ENCODE results near the gene RNASEL.
"Not testable (repeated sequence)": the region's sequence is repeated elsewhere in the genome, so short reads cannot be mapped to it uniquely, and the experiment has no call there.

The RNASEL gene, protein sequence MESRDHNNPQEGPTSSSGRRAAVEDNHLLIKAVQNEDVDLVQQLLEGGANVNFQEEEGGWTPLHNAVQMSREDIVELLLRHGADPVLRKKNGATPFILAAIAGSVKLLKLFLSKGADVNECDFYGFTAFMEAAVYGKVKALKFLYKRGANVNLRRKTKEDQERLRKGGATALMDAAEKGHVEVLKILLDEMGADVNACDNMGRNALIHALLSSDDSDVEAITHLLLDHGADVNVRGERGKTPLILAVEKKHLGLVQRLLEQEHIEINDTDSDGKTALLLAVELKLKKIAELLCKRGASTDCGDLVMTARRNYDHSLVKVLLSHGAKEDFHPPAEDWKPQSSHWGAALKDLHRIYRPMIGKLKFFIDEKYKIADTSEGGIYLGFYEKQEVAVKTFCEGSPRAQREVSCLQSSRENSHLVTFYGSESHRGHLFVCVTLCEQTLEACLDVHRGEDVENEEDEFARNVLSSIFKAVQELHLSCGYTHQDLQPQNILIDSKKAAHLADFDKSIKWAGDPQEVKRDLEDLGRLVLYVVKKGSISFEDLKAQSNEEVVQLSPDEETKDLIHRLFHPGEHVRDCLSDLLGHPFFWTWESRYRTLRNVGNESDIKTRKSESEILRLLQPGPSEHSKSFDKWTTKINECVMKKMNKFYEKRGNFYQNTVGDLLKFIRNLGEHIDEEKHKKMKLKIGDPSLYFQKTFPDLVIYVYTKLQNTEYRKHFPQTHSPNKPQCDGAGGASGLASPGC

DNA sequence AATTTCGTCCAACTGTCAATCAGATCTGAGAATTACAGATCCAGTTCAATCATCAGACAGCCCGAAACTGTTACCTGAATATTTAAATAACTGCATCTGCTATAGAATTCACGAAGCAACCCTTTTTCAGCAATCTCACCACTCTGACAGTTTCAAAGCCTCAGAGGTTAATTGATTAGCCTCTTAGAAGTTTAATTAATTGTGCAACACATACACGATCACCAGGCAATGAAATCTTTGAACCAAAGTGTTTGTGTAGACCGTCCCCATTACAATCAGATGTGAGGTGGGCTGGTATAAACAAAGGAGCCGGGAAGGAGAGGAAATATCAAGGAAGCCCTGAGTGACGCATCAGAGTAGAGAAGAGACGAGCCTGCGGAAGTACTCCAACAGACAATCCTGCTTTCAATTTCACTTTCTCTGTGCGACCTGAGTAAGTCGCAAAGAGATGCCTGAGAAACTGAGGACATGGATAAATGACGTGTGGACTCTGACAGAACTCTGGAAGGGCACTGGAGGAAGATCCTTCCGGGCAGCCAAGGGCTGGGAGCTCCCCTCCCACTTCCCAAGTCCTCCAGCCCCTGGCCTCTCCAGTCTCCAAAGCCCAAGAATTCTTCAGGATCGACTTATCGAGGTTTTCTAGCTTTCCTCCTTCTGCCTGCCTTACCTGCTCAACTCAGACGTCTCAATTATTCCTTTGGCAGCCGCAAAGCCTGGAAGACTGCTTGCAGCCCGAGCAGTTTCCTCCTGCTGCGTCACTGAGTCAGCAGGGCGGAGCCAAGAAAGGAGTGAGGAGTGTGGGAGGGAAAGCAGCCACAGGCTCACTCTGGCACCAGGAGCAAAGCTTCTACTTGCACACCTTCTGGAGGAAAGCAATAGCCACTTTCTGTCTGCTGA, at the start of gene RNASEL:
Gene RNASEL, minus strand, starts transcription at position 757 of the 897 bp plus-strand sequence. CDS start 2,450 bp downstream, outside the sequence.
- no peak for DNase-seq (ENCODE audit: low read depth, low spot score)

DNA sequence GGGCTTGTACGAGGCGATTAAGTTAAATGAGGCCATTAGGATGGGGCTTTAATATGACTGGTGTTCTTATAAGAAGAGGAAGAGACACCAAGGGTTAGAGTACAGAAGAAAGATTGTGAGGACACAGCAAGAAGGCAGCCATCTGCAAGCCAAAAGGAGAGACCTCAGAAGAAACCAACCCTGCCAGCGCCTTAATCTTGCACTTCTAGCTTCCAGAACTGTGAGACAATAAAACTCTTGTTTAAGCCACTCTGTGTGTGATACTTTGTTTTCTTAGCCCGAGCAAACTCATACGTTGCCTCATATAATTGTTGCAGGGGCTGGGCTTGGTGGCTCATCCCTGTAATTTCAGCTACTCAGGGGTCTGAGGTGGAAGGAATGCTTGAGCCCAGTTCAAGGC, 48.7 kb upstream of the RNASEL start:
- no peak for DNase-seq (ENCODE audit: low read depth, low spot score)

DNA sequence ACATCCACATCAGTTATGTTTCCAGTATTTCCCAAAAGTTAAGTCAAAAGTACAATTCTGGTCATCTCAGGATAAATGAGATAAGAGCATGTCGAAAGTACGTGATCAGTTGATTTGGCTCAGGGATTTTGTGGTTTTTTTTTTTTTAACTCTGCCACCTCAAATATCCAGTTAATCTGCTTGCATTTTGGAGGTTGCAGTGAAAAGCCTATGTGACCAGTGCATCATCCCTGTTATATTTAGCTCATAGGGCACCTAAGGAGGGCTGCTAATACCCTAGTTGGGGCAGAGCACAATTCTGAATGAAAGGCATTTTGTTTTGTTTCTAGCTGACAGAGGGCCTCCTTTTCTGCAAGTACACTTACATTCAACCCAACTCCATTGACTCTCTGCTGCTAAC, 46.8 kb upstream of the RNASEL start:
- no peak for DNase-seq (ENCODE audit: low read depth, low spot score)

DNA sequence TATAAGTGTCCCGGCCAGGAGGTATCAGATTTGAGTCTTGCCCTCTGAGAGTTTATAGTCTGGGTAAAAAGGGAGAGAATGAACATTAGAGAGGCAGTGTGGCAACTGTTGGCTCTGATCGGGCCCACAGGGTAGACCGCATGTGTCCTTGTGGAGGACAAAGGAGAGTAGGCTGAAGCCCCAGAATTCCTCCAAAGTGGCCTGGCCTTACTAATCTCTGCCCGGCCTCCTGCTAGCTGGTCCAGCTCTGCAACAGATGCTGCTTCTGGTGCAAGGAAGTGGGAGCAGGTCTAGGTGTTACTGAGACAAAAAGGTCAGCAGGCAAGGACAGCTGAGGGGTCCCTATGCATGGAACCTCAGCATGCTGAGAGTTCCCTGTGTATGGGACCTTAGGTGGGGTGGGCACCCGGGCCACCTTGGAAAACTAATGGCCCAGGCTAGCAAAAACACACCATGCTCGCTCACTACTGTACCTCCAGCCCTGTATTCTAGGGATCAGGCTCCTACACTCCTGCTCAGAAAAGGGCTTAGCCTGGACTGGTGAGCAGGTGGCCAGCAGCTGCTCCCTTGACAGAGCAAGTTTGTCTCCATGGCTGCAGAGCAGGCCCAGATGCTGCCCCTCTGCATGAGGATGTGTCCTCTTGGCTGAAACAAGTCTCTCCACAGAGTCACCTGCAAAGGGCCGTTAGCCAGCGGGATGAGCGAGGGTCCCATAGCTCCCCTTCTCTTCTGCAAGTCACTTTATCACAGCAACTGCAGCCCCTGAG, 45.4 kb upstream of the RNASEL start:
- no peak for DNase-seq (ENCODE audit: low read depth, low spot score)

DNA sequence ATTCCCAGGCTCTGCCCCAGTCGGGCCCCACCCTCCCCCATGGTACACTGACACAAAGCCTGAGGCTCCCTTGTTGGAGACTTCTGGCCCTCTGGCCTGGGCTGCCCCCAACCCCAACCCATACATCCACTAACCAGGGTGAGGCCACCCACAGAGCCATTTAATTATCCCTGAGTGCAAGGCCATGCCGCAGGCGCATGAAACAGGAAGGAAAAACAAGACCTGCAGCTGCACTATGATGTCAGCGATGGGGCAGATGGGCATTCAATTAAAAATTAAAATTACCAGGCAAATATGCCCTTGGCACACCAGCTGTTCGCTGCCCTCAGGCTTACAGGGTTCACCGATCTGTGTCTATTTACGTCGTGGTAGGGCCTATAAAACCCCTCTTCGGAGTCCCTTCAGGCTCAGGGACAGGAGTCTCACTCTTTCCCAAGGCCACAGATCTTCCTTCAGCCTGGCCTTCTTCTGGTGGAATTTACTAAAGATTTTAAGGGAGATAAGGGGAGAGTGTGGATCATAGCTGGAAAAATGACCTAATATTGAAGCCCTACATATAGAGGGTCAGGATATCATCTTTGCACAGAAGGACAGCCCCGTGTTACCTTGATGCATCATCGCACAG, 44.7 kb upstream of the RNASEL start:
- DNase-seq (ENCODE audit: low read depth, low spot score): no peak

DNA sequence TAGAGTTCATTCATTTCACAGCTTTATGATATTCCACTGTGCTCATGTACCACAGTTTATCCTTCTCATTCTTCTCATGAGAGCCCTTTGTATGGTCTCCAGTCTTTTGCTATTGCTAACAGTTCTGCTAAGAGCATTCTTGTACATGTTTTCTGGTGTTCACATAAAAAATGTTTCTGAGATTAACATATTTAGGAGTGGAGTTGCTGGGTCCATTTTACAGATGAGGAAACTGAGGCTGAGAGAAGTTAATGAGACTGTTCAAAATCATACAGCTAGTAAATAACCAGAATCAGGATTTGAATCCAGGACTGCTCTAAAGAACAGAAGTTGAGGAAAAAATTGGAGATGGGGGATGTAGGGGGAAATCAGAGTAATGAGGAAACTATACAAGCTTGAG, 44.0 kb upstream of the RNASEL start:
- DNase-seq (ENCODE audit: low read depth, low spot score): no peak

DNA sequence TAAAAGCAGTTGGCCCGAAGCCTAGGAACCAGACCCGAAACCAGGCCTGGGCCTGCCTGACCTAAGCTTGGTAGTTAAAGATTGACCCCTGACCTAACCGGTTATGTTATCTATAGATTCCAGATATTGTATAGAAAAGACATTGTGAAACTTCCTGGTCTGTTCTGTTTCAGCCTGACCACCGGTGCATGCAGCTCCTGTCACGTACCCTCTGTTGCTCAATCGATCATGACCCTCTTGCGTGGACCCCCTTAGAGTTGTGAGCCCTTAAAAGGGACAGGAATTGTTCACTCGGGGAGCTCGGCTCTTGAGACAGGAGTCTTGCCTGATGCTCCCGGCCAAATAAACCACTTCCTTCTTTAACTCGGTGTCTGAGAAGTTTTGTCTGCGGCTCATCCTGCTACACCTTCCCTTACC, 43.4 kb upstream of the RNASEL start:
- DNase-seq (ENCODE audit: low read depth, low spot score): not testable (repeated sequence)

DNA sequence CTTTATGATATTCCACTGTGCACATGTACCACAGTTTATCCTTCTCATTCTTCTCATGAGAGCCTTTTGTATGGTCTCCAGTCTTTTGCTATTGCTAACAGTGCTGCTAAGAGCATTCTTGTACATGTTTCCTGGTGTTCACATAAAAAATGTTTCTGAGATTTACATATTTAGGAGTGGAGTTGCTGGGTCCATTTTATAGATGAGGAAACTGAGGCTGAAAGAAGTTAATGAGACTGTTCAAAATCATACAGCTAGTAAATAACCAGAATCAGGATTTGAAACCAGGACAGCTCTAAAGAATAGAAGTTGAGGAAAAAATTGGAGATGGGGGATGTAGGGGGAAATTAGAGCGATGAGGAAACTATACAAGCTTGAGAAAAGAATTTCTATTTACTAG, 42.9 kb upstream of the RNASEL start:
- DNase-seq (ENCODE audit: low read depth, low spot score): no peak

DNA sequence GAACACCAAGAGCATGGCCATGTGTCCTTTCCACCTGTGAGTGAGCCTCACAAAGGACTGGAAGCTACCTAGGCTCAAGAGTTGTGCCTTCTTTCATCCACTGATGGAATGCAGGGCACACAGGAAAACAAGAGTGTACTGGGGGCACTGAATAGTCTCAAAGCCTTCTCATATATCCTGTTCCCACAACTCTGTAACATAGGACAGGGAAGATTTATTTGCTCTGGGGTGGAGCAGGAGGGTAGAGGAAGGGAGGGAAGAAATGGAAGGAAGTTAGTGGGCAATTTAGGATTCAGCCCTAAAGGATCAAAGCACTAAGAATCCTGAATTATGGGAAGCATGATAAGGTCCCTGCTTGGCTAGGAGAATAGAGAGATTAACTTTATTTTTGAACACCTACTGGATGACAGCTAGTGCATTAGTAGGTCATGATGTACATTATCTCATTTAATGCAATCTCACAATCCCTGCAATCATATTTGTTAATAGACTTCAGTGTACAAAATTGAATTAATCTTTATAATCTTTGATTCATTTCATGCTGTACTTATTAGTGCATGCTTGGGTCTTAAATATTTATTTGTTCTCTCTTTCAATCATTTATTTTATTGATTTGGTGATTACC, 42.1 kb upstream of the RNASEL start:
- no peak for DNase-seq (ENCODE audit: low read depth, low spot score)

DNA sequence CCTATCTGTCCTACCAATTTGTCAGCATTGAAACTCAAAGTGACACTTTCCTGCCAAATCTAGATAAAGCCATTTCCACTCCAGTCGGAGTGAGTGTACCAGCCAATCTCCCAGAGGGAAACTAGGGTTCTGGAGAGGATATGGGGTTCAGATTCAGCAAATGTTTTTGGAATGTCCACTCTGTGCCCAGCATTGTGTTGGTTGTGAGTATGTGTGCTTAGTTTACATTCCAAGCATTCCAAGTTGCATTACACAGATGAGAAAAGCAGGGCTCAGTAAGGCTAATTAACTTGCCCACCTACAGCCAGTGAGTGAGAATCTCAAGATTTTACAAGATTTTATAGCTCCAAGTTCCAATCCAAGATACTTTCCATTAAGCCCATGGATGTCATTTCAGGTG, 41.5 kb upstream of the RNASEL start:
- DNase-seq (ENCODE audit: low read depth, low spot score): no peak

DNA sequence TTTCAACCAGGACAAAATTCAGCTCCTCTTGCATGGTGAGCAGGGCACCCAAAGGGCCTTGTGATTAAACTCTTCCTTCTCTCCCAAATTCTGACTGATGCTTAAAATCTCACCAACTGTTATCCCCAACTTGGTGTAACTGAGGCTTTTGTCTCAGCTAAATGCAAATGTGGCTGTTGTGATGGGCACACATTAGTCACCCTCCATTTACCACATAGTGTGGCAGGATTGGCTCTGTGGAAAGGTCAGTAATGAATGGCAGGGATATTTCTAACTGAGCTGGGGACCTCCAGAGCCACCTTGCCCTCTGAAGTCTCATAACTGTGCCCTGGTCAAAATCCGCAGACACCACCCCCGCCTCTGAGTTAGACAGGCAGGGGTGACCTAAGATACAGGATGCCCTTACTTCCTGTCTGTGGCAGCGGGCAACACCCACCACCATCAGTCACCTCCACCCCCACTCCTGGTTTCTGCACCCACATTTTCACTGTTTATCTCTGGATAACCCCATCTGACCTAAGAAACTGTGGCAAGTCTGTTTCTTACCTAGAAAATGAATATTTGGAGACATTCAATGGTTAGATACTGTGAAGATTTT, 40.5 kb upstream of the RNASEL start:
- DNase-seq (ENCODE audit: low read depth, low spot score): peak; percentile 4

DNA sequence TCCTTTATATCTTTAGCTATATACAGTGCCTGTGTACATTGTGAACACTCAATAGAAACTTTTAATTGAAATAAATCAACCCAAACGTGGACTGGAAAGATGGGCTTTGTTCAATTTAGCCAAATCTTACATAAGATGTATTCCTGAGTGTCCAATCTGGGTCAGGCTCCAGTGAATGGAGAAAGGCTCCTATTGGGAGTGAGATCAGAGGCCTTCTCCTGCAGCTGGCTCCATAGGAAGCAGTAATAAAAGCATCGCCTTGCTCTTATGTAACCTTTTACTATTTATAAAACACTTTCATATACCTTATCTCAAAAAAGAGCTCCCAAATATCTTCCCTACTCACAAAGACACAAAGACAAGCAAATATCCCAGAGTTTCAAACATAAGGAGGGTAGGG, 40.0 kb upstream of the RNASEL start:
- no peak for DNase-seq (ENCODE audit: low read depth, low spot score)

DNA sequence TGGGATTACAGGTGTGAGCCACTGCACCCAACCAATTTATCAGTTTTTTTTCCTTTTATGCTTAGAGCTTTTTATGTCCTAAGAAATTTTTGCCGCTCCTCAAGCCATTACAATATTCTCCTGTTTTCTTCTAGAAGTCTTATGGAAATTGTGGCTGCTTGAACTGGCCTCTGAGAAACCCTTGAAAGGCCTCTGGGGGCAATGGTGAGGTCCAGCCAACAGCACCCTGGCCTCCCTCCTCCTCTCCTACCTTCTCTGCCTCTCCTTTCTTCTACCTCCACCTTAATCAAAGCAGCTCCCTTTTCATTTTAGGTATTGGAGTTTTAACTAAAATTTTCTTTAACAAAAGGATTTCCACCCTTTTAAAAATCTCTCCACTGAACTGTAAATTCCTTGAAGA, 39.6 kb upstream of the RNASEL start:
- DNase-seq (ENCODE audit: low read depth, low spot score): no peak

DNA sequence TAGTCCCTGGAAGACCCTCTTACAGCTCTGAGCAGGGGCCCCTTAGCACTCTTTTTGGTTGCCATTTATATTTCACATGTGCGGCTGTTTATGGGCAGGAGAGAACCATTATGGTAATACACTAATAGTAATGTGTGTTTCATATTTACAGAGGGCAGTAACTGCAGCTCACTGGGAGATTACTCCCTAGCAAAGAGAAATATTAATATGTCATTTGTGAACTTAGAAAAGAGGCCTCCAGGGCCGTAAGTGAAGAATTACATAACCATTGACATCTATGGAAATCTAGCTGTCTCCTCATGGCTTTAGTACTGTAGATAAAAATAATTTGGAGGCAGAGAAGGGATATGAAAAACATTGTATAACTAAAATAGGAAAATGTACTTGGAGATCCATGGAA, 38.6 kb upstream of the RNASEL start:
- DNase-seq (ENCODE audit: low read depth, low spot score): no peak

DNA sequence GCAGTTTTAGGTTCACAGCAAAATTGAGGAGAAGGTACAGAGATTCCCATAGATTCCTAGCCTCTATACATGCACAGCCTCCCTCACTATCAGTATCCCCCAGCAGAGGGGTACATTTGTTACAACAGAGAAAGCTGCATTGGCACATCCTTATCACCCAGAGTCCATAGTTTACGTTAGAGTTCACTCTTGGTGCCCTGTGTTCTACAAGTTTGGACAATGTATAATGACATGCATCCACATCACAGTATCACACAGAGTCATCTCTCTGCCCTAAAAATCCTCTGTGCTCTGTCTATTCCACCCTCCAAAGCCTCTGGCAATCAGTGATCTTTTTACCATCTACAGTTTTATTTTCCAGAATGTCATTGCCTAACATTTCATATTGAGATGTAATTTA, 37.5 kb upstream of the RNASEL start:
- DNase-seq (ENCODE audit: low read depth, low spot score): no peak

DNA sequence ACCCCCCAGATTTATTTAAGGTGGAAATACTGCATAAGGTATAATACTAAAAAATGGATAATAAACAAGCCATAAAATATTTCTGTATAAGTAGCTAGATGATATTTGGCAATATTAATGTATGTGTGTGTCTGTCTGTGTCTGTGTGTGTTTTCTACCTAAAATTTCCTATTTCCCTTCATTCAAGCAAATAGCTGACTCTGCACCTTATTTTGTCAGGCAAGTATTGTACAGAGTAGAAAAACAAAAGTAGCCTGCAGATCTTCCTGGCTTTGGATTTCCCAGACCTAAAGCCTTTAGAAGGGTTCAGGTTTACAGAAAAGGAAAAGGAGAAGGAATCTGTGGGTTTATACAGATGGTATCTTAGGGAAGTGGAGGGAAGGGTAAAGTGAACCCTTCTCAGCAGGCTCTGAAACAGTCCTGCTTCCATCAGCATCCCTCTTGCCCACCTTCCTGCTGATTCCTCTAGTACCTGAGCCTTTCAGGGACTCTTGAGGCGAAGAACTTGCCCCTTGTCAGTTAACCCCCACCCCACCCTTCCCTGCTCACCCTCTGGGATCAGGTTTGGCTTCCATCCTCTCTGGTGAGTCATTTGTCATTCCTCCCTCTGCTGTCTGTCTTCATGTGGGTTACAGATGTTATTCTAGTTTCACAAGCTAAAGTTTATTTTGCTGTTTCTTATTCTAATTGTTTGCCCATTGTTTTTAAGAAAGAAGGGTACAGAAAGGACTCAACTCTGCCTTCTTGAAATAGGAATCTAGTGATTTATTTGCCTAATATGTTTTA, 36.9 kb upstream of the RNASEL start:
- DNase-seq (ENCODE audit: low read depth, low spot score): no peak

DNA sequence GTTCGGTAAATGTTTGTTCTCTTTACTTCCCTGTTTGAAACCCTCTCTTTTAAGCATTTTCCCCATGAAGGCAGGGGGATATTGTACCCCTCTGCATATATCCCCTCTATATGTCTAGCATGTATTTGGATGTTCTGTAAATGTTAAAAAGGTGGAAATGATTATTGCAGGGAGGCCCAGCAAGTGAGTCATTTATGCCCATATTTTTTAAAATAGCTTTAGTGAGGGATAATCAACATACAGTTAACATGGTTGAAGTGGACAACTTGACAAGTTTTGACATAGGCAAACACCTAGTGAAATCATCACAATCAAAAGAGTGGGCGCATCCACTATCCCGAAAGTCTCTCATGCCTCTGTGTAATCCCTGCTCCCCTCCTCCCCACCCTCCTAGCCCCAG, 36.0 kb upstream of the RNASEL start:
- no peak for DNase-seq (ENCODE audit: low read depth, low spot score)

DNA sequence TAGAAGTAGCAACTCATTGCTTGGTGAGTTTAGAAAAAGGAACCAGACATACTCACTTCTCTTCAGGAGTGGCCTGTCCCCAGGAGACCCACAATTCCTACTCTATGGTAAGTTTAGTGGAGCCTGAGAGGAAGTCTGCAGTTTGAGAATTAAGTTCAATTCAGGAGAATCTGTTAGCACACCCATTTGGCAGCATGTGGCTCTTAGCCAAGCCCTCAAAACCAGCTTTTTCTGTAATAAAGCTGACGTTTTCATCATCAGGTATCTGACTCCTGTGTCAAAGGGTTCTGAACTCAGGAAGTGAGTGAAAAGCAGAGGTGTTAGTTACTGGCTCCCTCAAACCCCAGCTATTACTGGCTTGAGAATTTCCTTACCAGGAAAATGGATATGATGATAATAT, 35.5 kb upstream of the RNASEL start:
- DNase-seq (ENCODE audit: low read depth, low spot score): no peak

DNA sequence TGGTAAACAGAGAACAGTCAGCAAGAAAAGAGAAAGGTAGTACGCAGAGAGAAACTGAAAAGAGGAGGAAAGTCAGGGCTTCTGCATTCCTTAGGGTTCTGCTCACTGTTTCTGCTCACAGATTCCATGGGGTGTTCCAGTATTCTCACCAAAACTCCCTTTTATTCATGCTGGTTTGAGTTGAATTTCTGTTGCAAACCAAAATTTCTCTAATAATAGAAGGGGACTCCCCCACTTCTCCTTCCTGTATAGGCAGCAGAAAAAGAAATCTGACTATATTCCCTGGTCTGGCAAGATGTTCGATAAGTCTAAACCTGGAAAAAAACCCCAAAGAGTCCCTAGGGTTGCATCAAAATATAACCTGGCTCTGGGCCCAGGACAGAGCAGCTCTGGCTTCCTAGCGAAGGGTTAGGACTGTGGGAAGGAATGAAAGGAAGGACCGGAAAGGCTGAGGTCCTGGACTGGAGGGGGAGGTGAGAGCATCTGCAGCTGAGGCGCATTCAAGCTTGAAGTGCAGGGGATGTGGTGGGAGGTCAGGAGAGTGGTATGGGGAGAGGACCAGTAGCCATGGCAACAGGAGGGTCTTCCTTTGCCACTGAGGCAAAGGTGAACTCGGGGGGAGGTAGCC, 34.0 kb upstream of the RNASEL start:
- no peak for DNase-seq (ENCODE audit: low read depth, low spot score)
